Measurements from ENCODE around the gene PLXDC2. TPM values are rescaled to one million over a fixed set of nuclear protein-coding genes. Genes with fewer than 3 reads are reported as not detected.

Gene PLXDC2
- total and polyA plus RNA-seq, 2 donors, result 25.9 to 72.7 TPM

- no peak for DNase-seq (ENCODE audit: extremely low spot score)
- no peaks in the 10 kb centered on the region for H3K36me3 ChIP-seq (ENCODE audit: insufficient read depth)
- no peak overlapping the region for H3K4me3 ChIP-seq (ENCODE audit: low read depth, low read length)
- no peaks in the 10 kb centered on the region for H3K4me1 ChIP-seq (ENCODE audit: insufficient read depth)
- WGBS, result 95% methylated on average over 7 of the region's 7 CpGs
- no peak overlapping the region for H3K27ac ChIP-seq (ENCODE audit: low read depth)
These were observed 145.1 kb downstream of the PLXDC2 start for GRCh38 chr10:19961076-19962053.

- H3K27ac ChIP-seq (ENCODE audit: low read depth), result no peak overlapping the region
- 96% methylated on average over 2 of the region's 2 CpGs for WGBS
- DNase-seq (ENCODE audit: extremely low spot score), result no peak
- no peaks in the 10 kb centered on the region for H3K36me3 ChIP-seq (ENCODE audit: insufficient read depth)
- no peak overlapping the region for H3K4me3 ChIP-seq (ENCODE audit: low read depth, low read length)
- no peaks in the 10 kb centered on the region for H3K4me1 ChIP-seq (ENCODE audit: insufficient read depth)
These were observed 148.4 kb downstream of the PLXDC2 start for GRCh38 chr10:19964625-19965024.

- Histone ChIP-seq H3K4me3 (ENCODE audit: low read depth, low read length) (no peak overlapping the region), H3K36me3 (ENCODE audit: insufficient read depth) (no peaks in the 10 kb centered on the region), H3K4me1 (ENCODE audit: insufficient read depth) (no peaks in the 10 kb centered on the region), H3K27ac (ENCODE audit: low read depth) (no peak overlapping the region)
- 67% methylated on average over 7 of the region's 7 CpGs for WGBS
- DNase-seq (ENCODE audit: extremely low spot score), result no peak
These were observed 150.5 kb downstream of the PLXDC2 start for GRCh38 chr10:19966751-19967150.

- Histone ChIP-seq H3K4me1 (ENCODE audit: insufficient read depth) (no peaks in the 10 kb centered on the region), H3K4me3 (ENCODE audit: low read depth, low read length) (no peak overlapping the region), H3K27ac (ENCODE audit: low read depth) (no peak overlapping the region), H3K36me3 (ENCODE audit: insufficient read depth) (no peaks in the 10 kb centered on the region)
- DNase-seq (ENCODE audit: extremely low spot score), result no peak
- WGBS, result 84% methylated on average over 3 of the region's 3 CpGs
These were observed 151.7 kb downstream of the PLXDC2 start for GRCh38 chr10:19967981-19968380.

GRCh38 chr10:19968745-19969144 lies 152.5 kb downstream of the PLXDC2 start:
- H3K4me3 ChIP-seq (ENCODE audit: low read depth, low read length), result no peak overlapping the region
- H3K27ac ChIP-seq (ENCODE audit: low read depth), result no peak overlapping the region
- H3K4me1 ChIP-seq (ENCODE audit: insufficient read depth), result no peaks in the 10 kb centered on the region
- DNase-seq (ENCODE audit: extremely low spot score), result no peak
- H3K36me3 ChIP-seq (ENCODE audit: insufficient read depth), result no peaks in the 10 kb centered on the region

- Histone ChIP-seq H3K4me1 (ENCODE audit: insufficient read depth) (no peaks in the 10 kb centered on the region), H3K36me3 (ENCODE audit: insufficient read depth) (no peaks in the 10 kb centered on the region), H3K27ac (ENCODE audit: low read depth) (no peak overlapping the region), H3K4me3 (ENCODE audit: low read depth, low read length) (no peak overlapping the region)
- WGBS, result 78% methylated on average over 2 of the region's 2 CpGs
- DNase-seq (ENCODE audit: extremely low spot score), result no peak
These were observed 154.0 kb downstream of the PLXDC2 start for GRCh38 chr10:19970256-19970655.

GRCh38 chr10:19970717-19971116 lies 154.5 kb downstream of the PLXDC2 start:
- H3K4me3 ChIP-seq (ENCODE audit: low read depth, low read length), result no peak overlapping the region
- H3K36me3 ChIP-seq (ENCODE audit: insufficient read depth), result no peaks in the 10 kb centered on the region
- peak; percentile 32 for DNase-seq (ENCODE audit: extremely low spot score)
- 49% methylated on average over 4 of the region's 4 CpGs for WGBS
- H3K4me1 ChIP-seq (ENCODE audit: insufficient read depth), result no peaks in the 10 kb centered on the region
- no peak overlapping the region for H3K27ac ChIP-seq (ENCODE audit: low read depth)

GRCh38 chr10:19971343-19972052 lies 155.3 kb downstream of the PLXDC2 start:
- no peak for DNase-seq (ENCODE audit: extremely low spot score)
- Histone ChIP-seq H3K36me3 (ENCODE audit: insufficient read depth) (no peaks in the 10 kb centered on the region), H3K4me3 (ENCODE audit: low read depth, low read length) (no peak overlapping the region), H3K4me1 (ENCODE audit: insufficient read depth) (no peaks in the 10 kb centered on the region), H3K27ac (ENCODE audit: low read depth) (no peak overlapping the region)
- 55% methylated on average over 9 of the region's 9 CpGs for WGBS

GRCh38 chr10:19974138-19974537 lies 157.9 kb downstream of the PLXDC2 start:
- no peak overlapping the region for H3K4me3 ChIP-seq (ENCODE audit: low read depth, low read length)
- no peak overlapping the region for H3K27ac ChIP-seq (ENCODE audit: low read depth)
- 58% methylated on average over 1 of the region's 1 CpG for WGBS
- no peak for DNase-seq (ENCODE audit: extremely low spot score)
- no peaks in the 10 kb centered on the region for H3K4me1 ChIP-seq (ENCODE audit: insufficient read depth)
- no peaks in the 10 kb centered on the region for H3K36me3 ChIP-seq (ENCODE audit: insufficient read depth)

- Histone ChIP-seq H3K4me3 (ENCODE audit: low read depth, low read length) (no peak overlapping the region), H3K27ac (ENCODE audit: low read depth) (no peak overlapping the region), H3K4me1 (ENCODE audit: insufficient read depth) (no peaks in the 10 kb centered on the region), H3K36me3 (ENCODE audit: insufficient read depth) (no peaks in the 10 kb centered on the region)
- no peak for DNase-seq (ENCODE audit: extremely low spot score)
- WGBS, result 85% methylated on average over 2 of the region's 2 CpGs
These were observed 158.3 kb downstream of the PLXDC2 start for GRCh38 chr10:19974554-19974953.

GRCh38 chr10:19977097-19977521 lies 160.9 kb downstream of the PLXDC2 start:
- 63% methylated on average over 3 of the region's 3 CpGs for WGBS
- no peak overlapping the region for H3K27ac ChIP-seq (ENCODE audit: low read depth)
- no peaks in the 10 kb centered on the region for H3K36me3 ChIP-seq (ENCODE audit: insufficient read depth)
- H3K4me1 ChIP-seq (ENCODE audit: insufficient read depth), result no peaks in the 10 kb centered on the region
- no peak overlapping the region for H3K4me3 ChIP-seq (ENCODE audit: low read depth, low read length)
- DNase-seq (ENCODE audit: extremely low spot score), result no peak

- Histone ChIP-seq H3K4me1 (ENCODE audit: insufficient read depth) (no peaks in the 10 kb centered on the region), H3K36me3 (ENCODE audit: insufficient read depth) (no peaks in the 10 kb centered on the region), H3K27ac (ENCODE audit: low read depth) (no peak overlapping the region), H3K4me3 (ENCODE audit: low read depth, low read length) (no peak overlapping the region)
- WGBS, result 89% methylated on average over 6 of the region's 6 CpGs
- DNase-seq (ENCODE audit: extremely low spot score), result no peak
These were observed 163.4 kb downstream of the PLXDC2 start for GRCh38 chr10:19979628-19980027.

- H3K36me3 ChIP-seq (ENCODE audit: insufficient read depth), result no peaks in the 10 kb centered on the region
- H3K27ac ChIP-seq (ENCODE audit: low read depth), result no peak overlapping the region
- H3K4me1 ChIP-seq (ENCODE audit: insufficient read depth), result no peaks in the 10 kb centered on the region
- no peak overlapping the region for H3K4me3 ChIP-seq (ENCODE audit: low read depth, low read length)
- no peak for DNase-seq (ENCODE audit: extremely low spot score)
- 96% methylated on average over 5 of the region's 5 CpGs for WGBS
These were observed 167.8 kb downstream of the PLXDC2 start for GRCh38 chr10:19983880-19984565.

Measured in urinary bladder (tissue), 4 donors.